K562 (cell line): ENCODE measurements around the gene SPAG17. TPM values are rescaled to one million over a fixed set of nuclear protein-coding genes. Genes with fewer than 3 reads are reported as not detected.

ENCODE experiments used
- E2F5 ChIP-seq: sonication (generic); formaldehyde crosslinking; IDR thresholded peaks from 2 replicates; pipeline ENCODE4 v1.8.0; 2022; ENCODE audit warnings: mild to moderate bottlenecking, missing genetic modification reagents
- NFRKB ChIP-seq: fragments of 450-650 bp; IDR thresholded peaks from 2 replicates; pipeline ENCODE4 v1.6.1; 2016; ENCODE audit warnings: low read depth
- ZNF407 ChIP-seq: fragments of 450-650 bp; IDR thresholded peaks from 2 replicates; pipeline ENCODE4 v1.6.1; 2016; ENCODE audit warnings: low read depth
- polyA plus RNA-seq, 8 experiments: library from polyadenylated mRNA; depleted of rRNA in 4 of 8; stranded (reverse) in 5 of 8; unstranded in 3 of 8; fragments of >200 nt; fragmentation: Nextera tagmentation in 2 of 8; fragmentation: Illumina TruSeq in 1 of 8; extraction: Ambion mirVana in 2 of 8; extraction: Trizol in 1 of 8; gene quantifications; 2 replicates each; pipeline versions ENCODE4 v1.2.1 to v1.2.3, GENCODE V29; 2011 to 2014; ENCODE audit warnings: inconsistent platforms in 1 of 8, missing spikeins in 1 of 8
- total RNA-seq, 7 experiments: library from RNA; depleted of rRNA in 6 of 7; stranded (reverse); fragments of >200 nt in 6 of 7; fragmentation: Illumina TruSeq in 2 of 7; extraction: Trizol in 2 of 7; gene quantifications; 2 replicates each; pipeline versions ENCODE4 v1.2.1 to v1.2.3, GENCODE V29; 2011 to 2021; ENCODE audit warnings: low replicate concordance in 1 of 7
- TF ChIP-seq, protein P1 (sequence below), 2 experiments: fragments of 450-650 bp in 1 of 2; IDR thresholded peaks; 2 replicates each; pipeline ENCODE4 v1.6.1; 2011 to 2017; ENCODE audit warnings: low read depth in 2 of 2, antibody characterized with exemption in 1 of 2, borderline replicate concordance in 1 of 2, low read length in 1 of 2, mild to moderate bottlenecking in 1 of 2, mixed read lengths in 1 of 2; ENCODE audit not compliant: control insufficient read depth in 1 of 2

Gene SPAG17
- total and polyA plus RNA-seq, 9 of the 15 experiments (the other 6 are each of a cell fraction or from before 2014, with no cell fraction given): 0.07 to 2.1 (median 1.5) TPM

- no peak for TF ChIP-seq ZNF407
- TF ChIP-seq, protein P1, sequence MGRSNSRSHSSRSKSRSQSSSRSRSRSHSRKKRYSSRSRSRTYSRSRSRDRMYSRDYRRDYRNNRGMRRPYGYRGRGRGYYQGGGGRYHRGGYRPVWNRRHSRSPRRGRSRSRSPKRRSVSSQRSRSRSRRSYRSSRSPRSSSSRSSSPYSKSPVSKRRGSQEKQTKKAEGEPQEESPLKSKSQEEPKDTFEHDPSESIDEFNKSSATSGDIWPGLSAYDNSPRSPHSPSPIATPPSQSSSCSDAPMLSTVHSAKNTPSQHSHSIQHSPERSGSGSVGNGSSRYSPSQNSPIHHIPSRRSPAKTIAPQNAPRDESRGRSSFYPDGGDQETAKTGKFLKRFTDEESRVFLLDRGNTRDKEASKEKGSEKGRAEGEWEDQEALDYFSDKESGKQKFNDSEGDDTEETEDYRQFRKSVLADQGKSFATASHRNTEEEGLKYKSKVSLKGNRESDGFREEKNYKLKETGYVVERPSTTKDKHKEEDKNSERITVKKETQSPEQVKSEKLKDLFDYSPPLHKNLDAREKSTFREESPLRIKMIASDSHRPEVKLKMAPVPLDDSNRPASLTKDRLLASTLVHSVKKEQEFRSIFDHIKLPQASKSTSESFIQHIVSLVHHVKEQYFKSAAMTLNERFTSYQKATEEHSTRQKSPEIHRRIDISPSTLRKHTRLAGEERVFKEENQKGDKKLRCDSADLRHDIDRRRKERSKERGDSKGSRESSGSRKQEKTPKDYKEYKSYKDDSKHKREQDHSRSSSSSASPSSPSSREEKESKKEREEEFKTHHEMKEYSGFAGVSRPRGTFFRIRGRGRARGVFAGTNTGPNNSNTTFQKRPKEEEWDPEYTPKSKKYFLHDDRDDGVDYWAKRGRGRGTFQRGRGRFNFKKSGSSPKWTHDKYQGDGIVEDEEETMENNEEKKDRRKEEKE (IDR thresholded peaks at IDR 0.05; ENCODE audit: borderline replicate concordance in 1 of 2, control insufficient read depth in 1 of 2, low read depth in 2 of 2, low read length in 1 of 2): no peak
- no peak for TF ChIP-seq NFRKB
- TF ChIP-seq E2F5: no peak
These were observed 56.3 kb downstream of the SPAG17 start (continued) for GRCh38 chr1:118128761-118129160.
